OCI-LY3 (cell line): ENCODE results near the gene VIT.

Experiments
- CTCF ChIP-seq: fragments of 200-600, 300-600 bp; sonication (generic); IDR thresholded peaks from 2 replicates; pipeline ENCODE4 v1.5.1; 2014; ENCODE audit warnings: antibody characterized with exemption, low read length, low read depth
- EZH2phosphoT487 ChIP-seq: fragments of 200-600 bp; shearing (Covaris generic); IDR thresholded peaks from 2 replicates; pipeline ENCODE4 v1.6.1; 2018; ENCODE audit warnings: antibody characterized with exemption, mixed run types, low read depth

GRCh38 chr2:36692121-36692520 lies 4.4 kb upstream of the VIT start:
- TF ChIP-seq CTCF (no peak), EZH2phosphoT487 (no peak)
